Hypothalamus (tissue), 51 donors: ENCODE measurements around the gene DRG2.

Experiments used
- DNase-seq, 51 donors: peaks; one replicate each; lab custom pipeline; 2025; lab: John Stamatoyannopoulos, UW

Gene DRG2

DNA sequence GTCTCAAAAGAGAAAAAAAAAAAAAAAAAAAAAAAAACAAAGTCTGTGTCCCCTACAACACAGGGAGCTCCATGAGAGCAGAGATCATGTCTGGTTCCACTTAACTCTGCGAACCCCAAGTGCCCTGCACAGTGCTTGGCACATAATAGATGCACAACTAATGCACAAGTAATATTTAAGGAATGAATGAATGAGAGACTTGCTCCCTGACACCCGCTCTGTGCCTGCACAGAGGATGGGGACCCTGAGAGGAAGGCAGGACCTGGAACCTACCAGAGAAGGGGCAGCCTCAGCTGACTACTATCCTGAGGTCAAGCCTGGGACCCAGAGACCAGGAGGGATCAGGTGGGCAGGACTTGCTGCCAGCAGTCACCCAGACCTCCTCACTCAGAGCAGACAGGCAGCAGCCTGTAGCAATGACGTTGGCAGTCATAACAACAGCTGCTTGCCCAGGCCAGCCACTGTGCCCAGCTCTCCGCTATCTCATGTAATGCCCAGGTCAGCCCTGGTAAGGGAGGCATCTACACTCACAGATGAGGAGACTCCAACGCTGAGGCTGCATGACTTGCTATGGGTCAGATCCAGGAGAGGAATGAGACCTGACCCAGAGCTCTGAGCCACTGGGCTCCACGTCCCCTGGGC lies 23.7 kb downstream of the DRG2 start:
- no peak for DNase-seq

- no peak for DNase-seq
Measured at GRCh38 chr17:18115517-18115916, 27.8 kb downstream of the DRG2 start.

DNA sequence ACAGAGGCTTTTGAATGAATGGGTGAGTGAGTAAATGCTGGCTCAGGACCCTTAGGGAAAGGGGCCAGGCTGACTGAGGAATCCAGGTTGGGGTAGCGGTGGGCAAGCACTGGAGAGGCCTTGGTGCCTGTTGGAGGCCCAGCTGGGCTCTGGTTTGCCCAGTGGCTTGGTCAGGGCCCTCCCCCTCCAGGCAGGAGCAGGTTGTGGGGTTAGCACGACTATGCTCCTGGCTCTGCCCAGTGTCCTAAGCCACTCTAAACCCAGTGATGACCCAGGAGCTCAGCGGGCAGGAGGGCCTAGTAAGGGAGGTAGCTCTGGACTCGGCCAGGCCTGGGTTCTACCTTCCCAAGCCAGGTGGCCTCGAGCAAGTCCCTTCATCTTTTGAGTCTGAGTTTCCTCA lies 28.3 kb downstream of the DRG2 start:
- DNase-seq, result no peak

DNA sequence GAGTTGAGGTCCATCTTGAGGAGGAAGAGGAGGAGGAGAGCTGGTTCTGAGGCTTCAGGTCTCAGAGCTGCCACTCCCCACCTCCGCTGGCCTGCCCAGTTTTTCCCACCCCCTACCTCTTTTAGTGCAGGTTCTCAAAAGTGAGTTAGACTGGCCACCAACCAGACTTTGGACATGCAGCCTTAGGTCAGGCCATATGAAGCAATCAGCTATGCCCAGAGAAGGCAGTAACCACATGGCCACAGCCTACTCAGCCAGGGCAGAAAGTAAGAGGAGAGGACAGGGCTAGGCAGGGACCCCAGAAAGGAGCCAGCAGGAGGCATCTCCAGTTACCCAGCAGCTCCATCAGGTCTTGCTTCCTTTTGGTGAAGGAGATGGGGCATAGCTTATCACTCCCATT lies 29.8 kb downstream of the DRG2 start:
- DNase-seq, result no peak

- DNase-seq, result peak in 2 of 51 donors; percentile 11 to 13
Measured at GRCh38 chr17:18117982-18118975, 30.5 kb downstream of the DRG2 start.

DNA sequence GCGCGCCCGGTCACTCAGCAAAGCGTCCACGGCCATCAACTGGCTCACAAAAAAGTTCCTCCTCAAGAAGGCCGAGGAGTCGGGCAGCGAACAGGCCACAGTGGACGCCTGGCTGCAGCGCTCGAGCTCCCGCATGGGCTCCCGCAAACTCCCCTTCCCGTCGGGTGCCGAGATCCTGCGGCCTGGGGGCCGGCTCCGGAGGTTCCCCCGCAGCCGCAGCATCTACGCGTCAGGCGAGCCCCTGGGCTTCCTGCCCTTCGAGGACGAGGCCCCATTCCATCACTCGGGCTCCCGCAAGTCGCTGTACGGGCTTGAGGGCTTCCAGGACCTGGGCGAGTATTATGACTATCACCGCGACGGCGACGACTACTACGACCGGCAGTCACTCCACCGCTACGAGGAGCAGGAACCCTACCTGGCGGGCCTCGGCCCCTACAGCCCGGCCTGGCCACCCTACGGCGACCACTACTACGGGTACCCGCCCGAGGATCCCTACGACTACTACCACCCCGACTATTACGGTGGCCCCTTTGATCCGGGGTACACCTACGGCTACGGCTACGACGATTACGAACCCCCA lies 31.5 kb downstream of the DRG2 start:
- no peak for DNase-seq

GRCh38 chr17:18119938-18120337 lies 32.2 kb downstream of the DRG2 start:
- no peak for DNase-seq

- no peak for DNase-seq
Measured at GRCh38 chr17:18120461-18121017, 32.8 kb downstream of the DRG2 start.

DNA sequence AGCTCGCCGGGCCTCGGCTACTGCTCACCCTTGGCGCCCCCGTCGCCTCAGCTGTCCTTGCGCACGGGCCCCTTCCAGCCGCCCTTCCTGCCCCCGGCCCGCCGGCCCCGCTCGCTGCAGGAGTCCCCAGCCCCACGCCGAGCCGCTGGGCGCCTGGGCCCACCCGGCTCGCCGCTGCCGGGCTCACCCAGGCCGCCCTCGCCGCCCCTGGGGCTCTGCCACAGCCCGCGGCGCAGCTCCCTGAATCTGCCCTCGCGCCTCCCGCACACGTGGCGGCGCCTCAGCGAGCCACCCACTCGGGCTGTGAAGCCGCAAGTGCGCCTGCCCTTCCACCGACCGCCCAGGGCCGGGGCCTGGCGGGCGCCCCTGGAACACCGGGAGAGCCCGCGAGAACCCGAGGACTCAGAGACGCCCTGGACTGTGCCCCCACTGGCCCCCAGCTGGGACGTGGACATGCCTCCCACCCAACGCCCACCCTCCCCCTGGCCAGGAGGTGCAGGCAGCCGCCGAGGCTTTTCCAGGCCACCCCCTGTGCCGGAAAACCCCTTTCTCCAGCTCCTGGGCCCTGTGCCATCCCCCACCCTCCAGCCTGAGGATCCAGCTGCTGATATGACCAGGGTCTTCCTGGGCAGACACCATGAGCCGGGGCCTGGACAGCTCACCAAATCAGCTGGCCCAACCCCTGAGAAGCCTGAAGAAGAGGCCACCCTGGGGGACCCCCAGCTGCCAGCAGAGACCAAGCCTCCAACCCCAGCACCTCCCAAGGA lies 33.6 kb downstream of the DRG2 start:
- DNase-seq, result no peak

GRCh38 chr17:18122990-18123753 lies 35.4 kb downstream of the DRG2 start:
- DNase-seq, result no peak

- no peak for DNase-seq
Measured at GRCh38 chr17:18124345-18125126, 36.8 kb downstream of the DRG2 start.

- peak in 12 of 51 donors; percentile 6 to 53 (median 30) for DNase-seq
Measured at GRCh38 chr17:18129041-18129502, 41.3 kb downstream of the DRG2 start.

- no peak for DNase-seq
Measured at GRCh38 chr17:18132711-18133110, 45.0 kb downstream of the DRG2 start.

- DNase-seq, result no peak
Measured at GRCh38 chr17:18136357-18136756, 48.6 kb downstream of the DRG2 start.

GRCh38 chr17:18138065-18138749 lies 50.5 kb downstream of the DRG2 start:
- no peak for DNase-seq

DNA sequence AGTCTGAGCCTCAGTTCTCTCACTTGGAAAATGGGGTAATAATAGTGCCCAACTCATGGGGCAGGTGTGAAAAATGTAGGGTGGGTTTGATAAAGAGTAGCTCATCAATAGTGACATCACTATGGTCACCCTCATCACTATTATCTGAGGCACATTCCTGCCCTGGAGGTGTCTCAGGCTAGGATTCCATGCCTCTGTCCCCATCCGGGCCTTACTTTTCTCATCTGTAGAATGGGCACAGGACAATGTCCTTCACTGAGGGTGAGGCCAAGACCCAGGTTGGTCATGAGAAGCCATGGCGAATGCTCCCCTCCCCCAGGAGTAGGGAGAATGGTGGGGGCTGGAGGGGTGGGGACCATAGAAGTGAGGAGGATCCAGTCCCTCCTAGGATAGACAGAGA lies 51.3 kb downstream of the DRG2 start:
- DNase-seq, result no peak

DNA sequence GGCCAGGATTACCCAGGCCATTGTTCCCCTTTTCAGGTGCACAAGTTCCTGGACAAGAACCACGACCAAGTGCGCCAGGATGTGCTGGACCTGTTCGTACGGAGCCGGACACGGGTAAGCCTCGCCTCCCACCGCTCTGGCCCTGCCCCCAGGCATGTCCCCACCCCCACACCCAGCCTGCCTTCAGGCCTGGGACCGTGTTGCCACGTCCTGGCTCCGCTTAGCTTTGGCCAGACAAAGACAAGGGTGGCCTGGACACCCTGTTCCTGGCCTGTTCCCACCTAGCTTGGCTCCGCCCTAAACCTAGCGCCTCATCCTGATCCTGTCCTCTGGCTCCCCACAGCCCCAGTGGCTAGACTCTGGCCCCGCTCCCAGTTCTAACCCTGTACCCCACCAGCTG lies 51.8 kb downstream of the DRG2 start:
- no peak for DNase-seq

DNA sequence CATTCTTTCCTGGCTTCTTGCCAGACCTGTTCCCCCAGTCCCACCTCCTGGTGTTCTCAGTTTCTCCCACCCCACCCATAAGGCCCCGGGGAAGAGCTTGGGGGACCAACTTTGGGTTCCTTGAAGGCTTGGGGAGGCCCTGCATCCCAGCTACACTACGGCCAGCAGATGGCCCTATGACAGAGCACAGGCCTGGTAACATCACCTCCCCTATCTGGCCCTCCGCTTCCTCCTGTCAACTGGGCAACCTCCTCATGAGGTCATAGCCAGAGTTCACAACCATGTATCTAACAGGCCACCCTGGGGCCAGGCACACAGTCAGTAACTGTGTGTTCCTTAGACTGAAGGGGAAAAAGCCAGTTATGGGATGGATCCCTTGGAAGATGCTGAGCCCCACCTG lies 52.2 kb downstream of the DRG2 start:
- DNase-seq, result no peak
